ENCODE results near the gene MGA. TPM values are rescaled to one million over a fixed set of nuclear protein-coding genes. Genes with fewer than 3 reads are reported as not detected.

Gene MGA
- total RNA-seq, 3 donors from 2014 or later (not counting 1 experiment from before 2014, with no cell fraction given): 54.9 to 75.0 (median 71.3) TPM

DNA sequence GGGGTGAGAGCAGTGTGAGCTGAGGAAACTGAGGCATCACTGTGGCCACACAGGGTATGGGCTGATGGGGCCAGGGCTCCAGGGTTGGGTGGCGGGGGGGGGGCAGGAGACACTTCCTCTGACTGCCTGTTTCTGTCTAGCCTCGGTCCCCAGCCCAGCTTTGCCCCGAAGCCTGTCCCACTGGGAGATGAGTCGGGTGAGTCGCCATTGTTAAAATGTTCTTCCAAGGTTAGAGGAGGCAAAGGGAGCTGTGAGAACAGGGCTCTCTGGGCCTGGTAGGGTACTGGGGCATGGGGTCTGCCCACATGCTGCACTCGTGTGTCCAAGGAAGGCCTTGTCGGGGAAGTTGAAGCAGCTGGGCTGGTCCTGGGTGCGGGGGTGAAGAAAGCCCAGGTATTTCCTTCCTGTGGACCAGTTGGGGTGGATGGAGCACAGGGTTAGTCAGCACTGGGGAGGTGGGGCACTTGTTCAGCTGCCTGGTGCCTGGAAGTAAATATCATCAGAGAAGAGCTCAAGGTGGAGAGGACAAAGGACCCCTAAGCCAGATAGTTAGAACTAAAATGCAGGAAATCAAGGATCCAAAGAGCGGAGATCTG, 159.3 kb downstream of the MGA start:
- intact Hi-C loops (cut with micrococcal nuclease): no loop called here
- no peak for TF ChIP-seq CTCF (IDR thresholded peaks at IDR 0.05)
- Mint-ChIP-seq H3K36me3 (peaks cover 8% of the 10 kb centered on the region), H3K9me3 (no peaks in the 10 kb centered on the region), H3K4me3 (no peak overlapping the region), H3K27me3 (ENCODE audit: low read depth in 2 of 2) (no peaks in the 10 kb centered on the region), H3K4me1 (no peaks in the 10 kb centered on the region), H3K27ac (no peak overlapping the region)
- Histone ChIP-seq H3K9me3 (ENCODE audit: control insufficient read depth, insufficient read depth, low read length) (no peaks in the 10 kb centered on the region), H3K4me3 (ENCODE audit: low read length) (no peak overlapping the region), H3K27ac (ENCODE audit: low read length) (no peak overlapping the region), H3K27me3 (ENCODE audit: control insufficient read depth, insufficient read depth, low read length) (no peaks in the 10 kb centered on the region), H3K4me1 (ENCODE audit: control insufficient read depth, insufficient read depth, low read length) (no peaks in the 10 kb centered on the region), H3K36me3 (ENCODE audit: control insufficient read depth, insufficient read depth, low read length) (peaks cover 47% of the 10 kb centered on the region)
- ATAC-seq (no peak), DNase-seq (no peak)
- WGBS (ENCODE audit: insufficient coverage): 97% methylated on average over 9 of the region's 9 CpGs

DNA sequence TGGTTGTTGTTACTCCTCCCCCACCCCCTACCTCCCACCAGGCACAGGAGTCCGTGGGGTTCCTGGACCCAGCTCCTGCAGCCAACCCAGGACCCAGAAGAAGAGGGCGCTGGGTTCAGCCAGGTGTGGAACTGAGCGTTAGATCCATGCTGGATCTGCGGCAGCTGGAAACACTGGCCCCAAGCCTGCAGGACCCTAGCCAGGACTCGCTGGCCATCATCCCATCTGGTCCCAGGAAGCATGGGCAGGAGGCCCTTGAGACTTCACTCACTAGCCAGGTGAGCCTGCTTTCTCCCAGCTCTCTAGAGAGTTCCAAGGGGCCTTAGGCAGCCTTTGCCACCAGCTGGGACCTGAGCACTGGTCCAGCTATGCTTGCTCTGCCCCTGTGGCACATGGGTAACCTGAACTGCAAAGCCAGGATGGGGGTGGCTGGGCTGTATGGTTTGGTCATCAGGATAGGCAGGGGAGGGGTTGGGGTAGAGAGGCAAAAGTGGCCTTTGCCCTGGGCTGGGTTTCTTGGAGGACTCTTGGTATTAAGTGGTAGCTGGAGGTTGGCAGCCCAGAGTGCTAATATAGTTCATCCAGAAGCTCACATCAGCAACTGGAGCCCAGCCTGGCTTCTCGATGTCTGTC, 160.7 kb downstream of the MGA start:
- Mint-ChIP-seq H3K4me1 (no peaks in the 10 kb centered on the region), H3K4me3 (no peak overlapping the region), H3K27ac (no peak overlapping the region), H3K36me3 (peaks cover 5% of the 10 kb centered on the region), H3K9me3 (no peaks in the 10 kb centered on the region), H3K27me3 (ENCODE audit: low read depth in 2 of 2) (no peaks in the 10 kb centered on the region)
- no peaks in the 10 kb centered on the region for H3K9me3 ChIP-seq (ENCODE audit: control insufficient read depth, insufficient read depth, low read length)
- DNase-seq (no peak), ATAC-seq (no peak)
- H3K36me3 ChIP-seq (ENCODE audit: control insufficient read depth, insufficient read depth, low read length): peaks cover 45% of the 10 kb centered on the region
- no peak overlapping the region for H3K4me3 ChIP-seq (ENCODE audit: low read length)
- WGBS (ENCODE audit: insufficient coverage): 94% methylated on average over 6 of the region's 6 CpGs
- no peaks in the 10 kb centered on the region for H3K27me3 ChIP-seq (ENCODE audit: control insufficient read depth, insufficient read depth, low read length)
- TF ChIP-seq CTCF (IDR thresholded peaks at IDR 0.05): no peak
- no peaks in the 10 kb centered on the region for H3K4me1 ChIP-seq (ENCODE audit: control insufficient read depth, insufficient read depth, low read length)
- intact Hi-C loops (cut with micrococcal nuclease): no loop called here
- no peak overlapping the region for H3K27ac ChIP-seq (ENCODE audit: low read length)

DNA sequence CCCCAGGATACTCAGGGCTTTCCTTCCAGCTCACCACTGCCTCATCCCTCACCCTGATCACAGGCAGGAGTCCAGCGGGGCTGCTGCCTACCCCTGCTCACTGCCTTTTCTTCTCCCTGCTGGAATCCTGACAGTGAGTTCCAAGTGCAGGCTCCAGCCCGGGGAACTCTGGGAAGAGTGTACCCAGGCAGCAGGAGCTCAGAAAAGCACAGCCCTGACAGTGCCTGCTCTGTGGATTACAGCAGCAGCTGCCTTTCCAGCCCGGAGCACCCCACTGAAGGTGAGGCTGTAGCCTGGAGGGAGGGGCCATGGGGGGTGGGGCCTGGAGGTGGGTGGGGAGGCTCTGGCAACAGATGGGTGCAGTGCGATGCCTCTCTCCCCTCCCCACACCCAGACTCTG, 161.6 kb downstream of the MGA start:
- Mint-ChIP-seq H3K36me3 (no peaks in the 10 kb centered on the region), H3K27ac (no peak overlapping the region), H3K4me3 (no peak overlapping the region), H3K9me3 (no peaks in the 10 kb centered on the region), H3K27me3 (ENCODE audit: low read depth in 2 of 2) (no peaks in the 10 kb centered on the region), H3K4me1 (no peaks in the 10 kb centered on the region)
- Histone ChIP-seq H3K27me3 (ENCODE audit: control insufficient read depth, insufficient read depth, low read length) (no peaks in the 10 kb centered on the region), H3K4me3 (ENCODE audit: low read length) (no peak overlapping the region), H3K4me1 (ENCODE audit: control insufficient read depth, insufficient read depth, low read length) (no peaks in the 10 kb centered on the region), H3K9me3 (ENCODE audit: control insufficient read depth, insufficient read depth, low read length) (no peaks in the 10 kb centered on the region), H3K36me3 (ENCODE audit: control insufficient read depth, insufficient read depth, low read length) (peaks cover 40% of the 10 kb centered on the region), H3K27ac (ENCODE audit: low read length) (no peak overlapping the region)
- ATAC-seq (no peak), DNase-seq (no peak)
- intact Hi-C loops (cut with micrococcal nuclease): no loop called here
- WGBS (ENCODE audit: insufficient coverage): 96% methylated on average over 3 of the region's 4 CpGs
- no peak for TF ChIP-seq CTCF (IDR thresholded peaks at IDR 0.05)

DNA sequence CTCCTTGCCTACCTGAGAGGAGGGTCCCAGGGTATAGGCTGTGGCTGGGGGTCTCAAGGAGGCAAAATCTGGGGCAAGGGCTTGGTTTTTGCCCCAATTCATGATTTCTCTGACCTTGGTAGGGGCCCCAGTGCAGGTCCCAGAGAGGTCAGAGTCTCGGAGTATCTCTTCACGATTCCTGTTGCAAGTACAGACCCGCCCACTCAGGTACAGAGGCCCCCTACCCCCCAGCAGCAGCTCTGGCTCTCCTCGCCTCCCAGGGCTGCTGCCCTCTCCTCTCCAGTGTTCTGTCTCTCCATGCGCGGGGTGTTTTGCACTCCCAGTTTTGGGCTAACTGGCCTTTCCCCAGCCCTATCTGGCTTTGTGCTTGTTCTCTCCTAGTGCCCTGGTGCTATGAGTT, 162.3 kb downstream of the MGA start:
- Histone ChIP-seq H3K27me3 (ENCODE audit: control insufficient read depth, insufficient read depth, low read length) (no peaks in the 10 kb centered on the region), H3K9me3 (ENCODE audit: control insufficient read depth, insufficient read depth, low read length) (no peaks in the 10 kb centered on the region), H3K27ac (ENCODE audit: low read length) (no peak overlapping the region), H3K4me3 (ENCODE audit: low read length) (no peak overlapping the region), H3K4me1 (ENCODE audit: control insufficient read depth, insufficient read depth, low read length) (peaks cover 5% of the 10 kb centered on the region), H3K36me3 (ENCODE audit: control insufficient read depth, insufficient read depth, low read length) (peaks cover 34% of the 10 kb centered on the region)
- Mint-ChIP-seq H3K27me3 (ENCODE audit: low read depth in 2 of 2) (no peaks in the 10 kb centered on the region), H3K4me3 (no peak overlapping the region), H3K9me3 (no peaks in the 10 kb centered on the region), H3K36me3 (no peaks in the 10 kb centered on the region), H3K27ac (peak overlapping the region in 1 of 2 donors; percentile 48), H3K4me1 (no peaks in the 10 kb centered on the region)
- ATAC-seq (no peak), DNase-seq (no peak)
- WGBS (ENCODE audit: insufficient coverage): 97% methylated on average over 6 of the region's 6 CpGs
- TF ChIP-seq CTCF (IDR thresholded peaks at IDR 0.05): no peak
- intact Hi-C loops (cut with micrococcal nuclease): no loop called here

Data from natural killer cell (primary cell).